GM23338 (cell line): ENCODE measurements around the gene NSMCE1. TPM values are rescaled to one million over a fixed set of nuclear protein-coding genes. Genes with fewer than 3 reads are reported as not detected.

Source experiments
- ATAC-seq: fragments of 200-7000 bp; cut with Tn5 transposase; 3 replicates; pipeline ENCODE4 v1.9.1; 2020
- DNase-seq: peaks from one replicate; pipeline ENCODE4 v3.0.0-alpha.2; 2015; ENCODE audit warnings: low spot score
- H2AFZ ChIP-seq: fragments of 200-600 bp; sonication (generic); 2 replicates; pipeline ENCODE4 v1.8.0; 2016; ENCODE audit warnings: antibody characterized with exemption, mild to moderate bottlenecking, moderate library complexity
- H3F3A ChIP-seq: fragments of 200-600 bp; sonication (generic); replicated peaks from 2 replicates; pipeline ENCODE4 v1.8.0; 2017; ENCODE audit warnings: antibody characterized with exemption, mixed run types, low read depth
- H3K27ac ChIP-seq: fragments of 200-600 bp; sonication (generic); 2 replicates; pipeline ENCODE4 v1.6.1; 2016; ENCODE audit warnings: low read depth
- H3K27me3 ChIP-seq: fragments of 200-600 bp; sonication (generic); 2 replicates; pipeline ENCODE4 v1.8.0; 2016; ENCODE audit warnings: mild to moderate bottlenecking, mixed run types, moderate library complexity; ENCODE audit not compliant: insufficient read depth
- H3K36me3 ChIP-seq: fragments of 200-600 bp; sonication (generic); 2 replicates; pipeline ENCODE4 v1.8.0; 2016; ENCODE audit warnings: mild to moderate bottlenecking; ENCODE audit not compliant: insufficient read depth
- H3K4me1 ChIP-seq: fragments of 200-600 bp; sonication (generic); 2 replicates; pipeline ENCODE4 v1.8.0; 2016; ENCODE audit warnings: mild to moderate bottlenecking, moderate library complexity; ENCODE audit not compliant: insufficient read depth
- H3K4me2 ChIP-seq: fragments of 200-600 bp; sonication (generic); 2 replicates; pipeline ENCODE4 v1.7.1; 2017; ENCODE audit warnings: mixed run types
- H3K4me3 ChIP-seq: fragments of 200-600 bp; sonication (generic); 2 replicates; pipeline ENCODE4 v1.6.1; 2016; ENCODE audit warnings: mixed run types
- H3K79me2 ChIP-seq: fragments of 200-600 bp; sonication (generic); replicated peaks from 2 replicates; pipeline ENCODE4 v1.8.0; 2017; ENCODE audit warnings: mild to moderate bottlenecking; ENCODE audit not compliant: insufficient read depth
- H3K9me2 ChIP-seq: fragments of 200-600 bp; sonication (generic); 2 replicates; pipeline ENCODE4 v1.8.0; 2017; ENCODE audit not compliant: insufficient read depth
- H4K20me1 ChIP-seq: fragments of 200-600 bp; sonication (generic); replicated peaks from 2 replicates; pipeline ENCODE4 v1.8.0; 2017; ENCODE audit warnings: mild to moderate bottlenecking; ENCODE audit not compliant: insufficient read depth
- H3K27ac Mint-ChIP-seq: 2 replicates; pipeline ENCODE4 v1.8.0; 2020; ENCODE audit warnings: inconsistent platforms, mild to moderate bottlenecking, moderate library complexity, mixed read lengths
- H3K27me3 Mint-ChIP-seq: 3 replicates; pipeline ENCODE4 v1.8.0; 2022; ENCODE audit warnings: low read depth, mild to moderate bottlenecking, moderate library complexity, mixed read lengths, inconsistent platforms; ENCODE audit not compliant: insufficient read depth, poor library complexity
- H3K36me3 Mint-ChIP-seq: 3 replicates; pipeline ENCODE4 v1.8.0; 2021; ENCODE audit warnings: low read depth, mild to moderate bottlenecking, inconsistent platforms, moderate library complexity, mixed read lengths
- H3K4me1 Mint-ChIP-seq: 3 replicates; pipeline ENCODE4 v1.8.0; 2020; ENCODE audit warnings: mild to moderate bottlenecking, inconsistent platforms, mixed read lengths
- H3K4me3 Mint-ChIP-seq: 3 replicates; pipeline ENCODE4 v1.8.0; 2021; ENCODE audit warnings: moderate library complexity, mild to moderate bottlenecking, inconsistent platforms, mixed read lengths
- H3K9me3 Mint-ChIP-seq: 3 replicates; pipeline ENCODE4 v1.8.0; 2020; ENCODE audit warnings: moderate library complexity, mild to moderate bottlenecking, inconsistent platforms, mixed read lengths
- CREB1 ChIP-seq: fragments of 250-450 bp; sonication (Bioruptor Pico); IDR thresholded peaks from 2 replicates; pipeline ENCODE4 v1.5.0; 2020; ENCODE audit warnings: low read depth, mild to moderate bottlenecking, moderate library complexity
- CTCF ChIP-seq, 2 experiments: fragments of 200-600 bp in 1 of 2; sonication (generic) in 1 of 2; conservative IDR thresholded peaks; 2 replicates each; pipeline versions ENCODE4 v1.5.1 to v1.6.1; 2016 to 2017; ENCODE audit warnings: antibody characterized with exemption in 2 of 2, low read depth in 2 of 2, mild to moderate bottlenecking in 2 of 2, moderate library complexity in 1 of 2
- ETS1 ChIP-seq: IDR thresholded peaks from 2 replicates; pipeline ENCODE4 v1.6.1; 2016; ENCODE audit warnings: antibody characterized with exemption
- EZH2 ChIP-seq: fragments of 200-600 bp; sonication (generic); IDR thresholded peaks from one replicate; pipeline ENCODE4 v1.8.0; 2017; ENCODE audit warnings: antibody characterized with exemption, mild to moderate bottlenecking, low read depth; ENCODE audit not compliant: unreplicated experiment
- EZH2phosphoT487 ChIP-seq: fragments of 200-600 bp; sonication (generic); IDR thresholded peaks from one replicate; pipeline ENCODE4 v1.8.1; 2018; ENCODE audit warnings: antibody characterized with exemption; ENCODE audit not compliant: unreplicated experiment
- JUNB ChIP-seq: IDR thresholded peaks from one replicate; pipeline ENCODE4 v1.6.1; 2016; ENCODE audit warnings: antibody characterized with exemption; ENCODE audit not compliant: unreplicated experiment
- NANOG ChIP-seq: IDR thresholded peaks from 2 replicates; pipeline ENCODE4 v1.6.1; 2016; ENCODE audit warnings: antibody characterized with exemption, borderline replicate concordance
- POLR2AphosphoS5 ChIP-seq: IDR thresholded peaks from 2 replicates; pipeline ENCODE4 v1.6.1; 2016; ENCODE audit warnings: antibody characterized with exemption, low read depth
- REST ChIP-seq: IDR thresholded peaks from one replicate; pipeline ENCODE4 v1.6.1; 2018; ENCODE audit warnings: antibody characterized with exemption; ENCODE audit not compliant: unreplicated experiment
- STAT1 ChIP-seq: IDR thresholded peaks from one replicate; pipeline ENCODE4 v1.6.1; 2016; ENCODE audit warnings: antibody characterized with exemption; ENCODE audit not compliant: unreplicated experiment
- ZNF114 ChIP-seq: fragments of 250-450 bp; sonication (Bioruptor Pico); IDR thresholded peaks from 2 replicates; pipeline ENCODE4 v1.5.0; 2020; ENCODE audit warnings: mild to moderate bottlenecking, moderate library complexity
- ZNF331 ChIP-seq: fragments of 250-450 bp; sonication (Bioruptor Pico); IDR thresholded peaks from 2 replicates; pipeline ENCODE4 v1.5.0; 2020; ENCODE audit warnings: low read depth, mild to moderate bottlenecking, moderate library complexity
- ZNF462 ChIP-seq: fragments of 250-450 bp; sonication (Bioruptor Pico); IDR thresholded peaks from 2 replicates; pipeline ENCODE4 v1.5.0; 2020; ENCODE audit warnings: mild to moderate bottlenecking, moderate library complexity
- polyA plus RNA-seq: library from polyadenylated mRNA; unstranded; fragments of >200 nt; fragmentation: Nextera tagmentation; extraction: Ambion mirVana; gene quantifications from 2 replicates; pipeline ENCODE4 v1.2.1, GENCODE V29; 2016
- total RNA-seq: library from RNA; depleted of rRNA; stranded (reverse); fragments of >200 nt; shearing (Covaris generic); gene quantifications from 2 replicates; pipeline ENCODE4 v1.2.3, GENCODE V29; 2014

Gene NSMCE1
- total and polyA plus RNA-seq, 2 experiments from 2014 or later = 30.6 to 50.8 TPM

GRCh38 chr16:27229891-27230470 lies 38.6 kb downstream of the NSMCE1 start:
- no peaks in the 10 kb centered on the region for H3K79me2 ChIP-seq
- Mint-ChIP-seq H3K4me3 (no peak overlapping the region), H3K9me3 (no peaks in the 10 kb centered on the region), H3K36me3 (peaks cover 5% of the 10 kb centered on the region; the same call in 1 of the 3 replicates), H3K27ac (no peak overlapping the region), H3K4me1 (peaks cover 6% of the 10 kb centered on the region), H3K27me3 (peaks cover 3% of the 10 kb centered on the region)
- no peaks in the 10 kb centered on the region for H4K20me1 ChIP-seq
- no peaks in the 10 kb centered on the region for H3K4me1 ChIP-seq
- H3K36me3 ChIP-seq = no peaks in the 10 kb centered on the region
- ATAC-seq = no peak
- H3F3A ChIP-seq = no peaks in the 10 kb centered on the region
- H3K27ac ChIP-seq = no peak overlapping the region
- TF ChIP-seq JUNB (no peak), POLR2AphosphoS5 (no peak), STAT1 (no peak), NANOG (no peak), CREB1 (CRISPR knock-in tag) (no peak), EZH2phosphoT487 (no peak), ZNF462 (CRISPR knock-in tag) (no peak), ZNF114 (no peak), CTCF (conservative IDR thresholded peaks at IDR 0.05; ENCODE audit: low read depth in 2 of 2) (no peak), EZH2 (no peak), REST (no peak), ETS1 (no peak), ZNF331 (CRISPR knock-in tag) (no peak)
- no peaks in the 10 kb centered on the region for H3K9me2 ChIP-seq
- no peaks in the 10 kb centered on the region for H3K27me3 ChIP-seq
- no peak for DNase-seq
- no peak overlapping the region for H3K4me3 ChIP-seq
- H2AFZ ChIP-seq = no peak overlapping the region
- no peak overlapping the region for H3K4me2 ChIP-seq
